H1 (cell line): ENCODE data around the gene GYPE. TPM values are rescaled to one million over a fixed set of nuclear protein-coding genes. Genes with fewer than 3 reads are reported as not detected.
"Not testable (repeated sequence)": the region's sequence is repeated elsewhere in the genome, so short reads cannot be mapped to it uniquely, and the experiment has no call there.

Experiments used
- CTCF ChIA-PET: fragments of 300-600 bp; sonication (Branson Sonifier 250); formaldehyde crosslinking; loops from one replicate; lab custom pipeline; 2021; ENCODE audit not compliant: partially characterized antibody; lab: Charles Lee
- POLR2A ChIA-PET: fragments of 300-600 bp; sonication (Branson Sonifier 250); formaldehyde crosslinking; loops from one replicate; lab custom pipeline; 2021; ENCODE audit warnings: inconsistent platforms; ENCODE audit not compliant: partially characterized antibody; lab: Charles Lee
- DNase-seq, 2 experiments: peaks; one replicate each; pipeline versions ENCODE4 v3.0.0 to v3.0.0-alpha.2; 2010 to 2022; ENCODE audit warnings: low spot score in 2 of 2, low read depth in 1 of 2, mixed read lengths in 1 of 2
- FAIRE-seq: peaks from 2 replicates; lab custom pipeline; 2011; peaks lifted over from hg19 to GRCh38; lab: Jason Lieb, UNC
- H2AFZ ChIP-seq: 2 replicates; pipeline ENCODE4 v1.8.1; 2012; ENCODE audit warnings: low read length, inconsistent platforms
- H2AK5ac ChIP-seq: 2 replicates; pipeline ENCODE4 v1.6.1; 2013; ENCODE audit warnings: low read depth, low read length
- H2BK120ac ChIP-seq: replicated peaks from 2 replicates; pipeline ENCODE3; 2013; ENCODE audit warnings: low read depth, low read length, inconsistent platforms
- H2BK12ac ChIP-seq: 2 replicates; pipeline ENCODE4 v1.6.1; 2013; ENCODE audit warnings: low read depth, low read length
- H2BK15ac ChIP-seq: 2 replicates; pipeline ENCODE4 v1.6.1; 2013; ENCODE audit warnings: low read length
- H2BK20ac ChIP-seq: 2 replicates; pipeline ENCODE4 v1.6.1; 2013; ENCODE audit warnings: low read length
- H2BK5ac ChIP-seq: 2 replicates; pipeline ENCODE4 v1.6.1; 2013; ENCODE audit warnings: low read depth, low read length
- H3K14ac ChIP-seq: 2 replicates; pipeline ENCODE4 v1.6.1; 2013; ENCODE audit warnings: inconsistent platforms; ENCODE audit not compliant: insufficient read length
- H3K18ac ChIP-seq: 2 replicates; pipeline ENCODE4 v1.6.1; 2013; ENCODE audit warnings: low read length; ENCODE audit errors: extremely low read depth
- H3K23ac ChIP-seq: 2 replicates; pipeline ENCODE4 v1.6.1; 2013; ENCODE audit warnings: inconsistent platforms; ENCODE audit not compliant: insufficient read length
- H3K23me2 ChIP-seq: 2 replicates; pipeline ENCODE4 v1.6.1; 2013; ENCODE audit warnings: low read depth, low read length
- H3K27ac ChIP-seq: 2 replicates; pipeline ENCODE4 v1.6.1; 2011; ENCODE audit warnings: low read depth, low read length, inconsistent platforms
- H3K27me3 ChIP-seq, 4 experiments: replicated peaks in 1 of 4; 1 replicate in 1 of 4; 2 replicates in 3 of 4; pipeline versions ENCODE4 v1.6.1 to v1.8.1; 2011 to 2013; ENCODE audit warnings: low read length in 3 of 4, mild to moderate bottlenecking in 3 of 4, inconsistent platforms in 2 of 4, mixed read lengths in 2 of 4, moderate library complexity in 1 of 4; ENCODE audit not compliant: control insufficient read depth in 3 of 4, insufficient read depth in 3 of 4; ENCODE audit errors: extremely low read depth in 1 of 4
- H3K36me3 ChIP-seq, 4 experiments: 2 replicates each; pipeline versions ENCODE4 v1.6.1 to v1.8.1; 2011 to 2013; ENCODE audit warnings: mild to moderate bottlenecking in 4 of 4, low read length in 3 of 4, moderate library complexity in 2 of 4, control low read depth in 1 of 4, inconsistent platforms in 1 of 4; ENCODE audit not compliant: insufficient read depth in 4 of 4, control insufficient read depth in 2 of 4
- H3K4ac ChIP-seq: replicated peaks from 2 replicates; pipeline ENCODE3; 2013; ENCODE audit warnings: low read length, low read depth, mixed read lengths, inconsistent platforms; ENCODE audit not compliant: insufficient read length
- H3K4me1 ChIP-seq, 4 experiments: replicated peaks in 1 of 4; 1 replicate in 1 of 4; 2 replicates in 3 of 4; pipeline versions ENCODE4 v1.6.1 to v1.8.1; 2011 to 2013; ENCODE audit warnings: low read length in 3 of 4, inconsistent platforms in 2 of 4, mixed read lengths in 1 of 4; ENCODE audit not compliant: insufficient read depth in 4 of 4, control insufficient read depth in 3 of 4
- H3K4me2 ChIP-seq, 2 experiments: 2 replicates each; pipeline versions ENCODE4 v1.6.1 to v1.8.1; 2011 to 2013; ENCODE audit warnings: low read depth in 2 of 2, low read length in 2 of 2, control low read depth in 1 of 2, inconsistent platforms in 1 of 2, mild to moderate bottlenecking in 1 of 2; ENCODE audit not compliant: insufficient read depth in 1 of 2
- H3K4me3 ChIP-seq, 4 experiments: fragments of 200-600, 300-600 bp in 1 of 4; sonication (generic), shearing (Covaris generic), sonication (Bioruptor Twin) in 1 of 4; 2 replicates each; pipeline versions ENCODE4 v1.5.1 to v1.8.1; 2011 to 2016; ENCODE audit warnings: low read length in 4 of 4, low read depth in 3 of 4, control low read depth in 2 of 4, inconsistent platforms in 2 of 4, mild to moderate bottlenecking in 2 of 4, mixed read lengths in 1 of 4, moderate library complexity in 1 of 4; ENCODE audit not compliant: insufficient read depth in 2 of 4; ENCODE audit errors: extremely low read depth in 1 of 4
- H3K56ac ChIP-seq: replicated peaks from 2 replicates; pipeline ENCODE3; 2013; ENCODE audit warnings: low read depth, mild to moderate bottlenecking, mixed read lengths, low read length, inconsistent platforms; ENCODE audit not compliant: insufficient read length
- H3K79me1 ChIP-seq: 2 replicates; pipeline ENCODE4 v1.6.1; 2013; ENCODE audit warnings: low read depth, low read length, control low read depth
- H3K79me2 ChIP-seq, 2 experiments: 2 replicates each; pipeline versions ENCODE4 v1.6.1 to v1.8.1; 2012 to 2013; ENCODE audit warnings: low read length in 2 of 2, mild to moderate bottlenecking in 2 of 2, inconsistent platforms in 1 of 2; ENCODE audit not compliant: insufficient read depth in 2 of 2, control insufficient read depth in 1 of 2
- H3K9ac ChIP-seq, 4 experiments: replicated peaks in 1 of 4; 1 replicate in 1 of 4; 2 replicates in 3 of 4; pipeline versions ENCODE4 v1.6.1 to v1.8.1; 2011 to 2013; ENCODE audit warnings: low read depth in 3 of 4, low read length in 3 of 4, control low read depth in 2 of 4, mild to moderate bottlenecking in 2 of 4, moderate library complexity in 2 of 4, inconsistent platforms in 1 of 4; ENCODE audit errors: extremely low read depth in 1 of 4
- H3K9me3 ChIP-seq, 2 experiments: 2 replicates each; pipeline versions ENCODE4 v1.6.1 to v1.8.1; 2012 to 2013; ENCODE audit warnings: mild to moderate bottlenecking in 2 of 2, moderate library complexity in 2 of 2, control low read depth in 1 of 2, inconsistent platforms in 1 of 2, low read depth in 1 of 2, low read length in 1 of 2, mixed read lengths in 1 of 2; ENCODE audit not compliant: insufficient read depth in 2 of 2
- H4K20me1 ChIP-seq, 2 experiments: replicated peaks in 1 of 2; 2 replicates each; pipeline versions ENCODE3 to v1.8.1; 2011 to 2013; ENCODE audit warnings: inconsistent platforms in 2 of 2, low read length in 2 of 2, mild to moderate bottlenecking in 1 of 2; ENCODE audit not compliant: insufficient read depth in 2 of 2, control insufficient read depth in 1 of 2
- H4K5ac ChIP-seq: 2 replicates; pipeline ENCODE4 v1.6.1; 2013; ENCODE audit warnings: low read length, low read depth, mixed read lengths, inconsistent platforms; ENCODE audit not compliant: insufficient read length
- H4K8ac ChIP-seq: 2 replicates; pipeline ENCODE4 v1.8.0; 2013; ENCODE audit warnings: mild to moderate bottlenecking, moderate library complexity, low read length, inconsistent platforms; ENCODE audit not compliant: insufficient read depth; ENCODE audit errors: extremely low read depth
- H4K91ac ChIP-seq: replicated peaks from 2 replicates; pipeline ENCODE3; 2013; ENCODE audit warnings: low read length, mixed read lengths, inconsistent platforms; ENCODE audit not compliant: insufficient read length
- WGBS, 2 experiments: shearing (Covaris generic) in 1 of 2; methylation state at CpG; one replicate each; pipeline versions ENCODE4 v1.1.6 to v1.1.7; 2013 to 2015; ENCODE audit warnings: low lambda C conversion rate in 2 of 2, mixed read lengths in 2 of 2, inconsistent platforms in 1 of 2, low coverage in 1 of 2, missing lambda C conversion rate in 1 of 2; ENCODE audit not compliant: insufficient replicate concordance in 2 of 2, insufficient coverage in 1 of 2, insufficient read length in 1 of 2; ENCODE audit errors: extremely low coverage in 1 of 2, missing lambda C conversion rate in 1 of 2; 5-methylcytosine and 5-hydroxymethylcytosine counted together
- polyA plus RNA-seq, 7 experiments: library from polyadenylated mRNA; depleted of rRNA in 3 of 7; stranded (reverse) in 5 of 7; unstranded in 2 of 7; fragments of >200 nt in 5 of 7; fragments of 200-250 nt in 2 of 7; gene quantifications; 1 replicate in 5 of 7; 2 replicates in 1 of 7; 4 replicates in 1 of 7; pipeline versions ENCODE4 v1.2.1 to v1.2.3, GENCODE V29; 2011 to 2013; ENCODE audit warnings: missing spikeins in 2 of 7, mixed read lengths in 2 of 7
- total RNA-seq: library from RNA; stranded (reverse); fragmentation: NEBNext Ultra II Directional; extraction: Animal tissue kit (Norgen Biotek cat#: 25700); gene quantifications from 2 replicates; pipeline ENCODE4 v1.2.1, GENCODE V29; 2021

GYPE gene
- total and polyA plus RNA-seq, 2 of the 8 experiments (the other 6 are each of a cell fraction or from before 2014, with no cell fraction given) = not detected

DNA sequence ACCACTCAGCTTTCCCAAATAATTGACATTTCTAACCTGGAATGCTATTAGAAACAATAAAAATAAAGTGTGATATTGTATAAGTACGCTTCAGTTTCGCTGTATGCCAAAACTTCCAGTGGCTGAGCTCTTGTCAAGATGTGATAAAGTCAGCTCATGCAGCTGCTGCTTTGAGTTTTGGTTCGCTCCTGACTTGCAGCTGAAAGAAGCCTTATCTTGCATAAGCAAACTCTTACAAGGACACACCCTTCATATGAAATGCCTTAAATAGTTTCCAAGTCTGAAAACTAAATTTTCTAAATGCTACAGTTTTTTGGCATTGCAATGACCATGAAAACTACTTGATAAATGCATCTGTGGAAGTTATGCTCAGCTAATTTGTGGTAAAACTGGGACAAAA lies 17.2 kb downstream of the GYPE start:
- H4K20me1 ChIP-seq, H3K4me1 ChIP-seq, POLR2A ChIA-PET, CTCF ChIA-PET, H2AK5ac ChIP-seq, H3K79me1 ChIP-seq, H3K4me3 ChIP-seq, H3K14ac ChIP-seq, H3K56ac ChIP-seq, H2BK15ac ChIP-seq, H3K79me2 ChIP-seq, H3K36me3 ChIP-seq, H3K27me3 ChIP-seq, H3K18ac ChIP-seq, FAIRE-seq, H3K4ac ChIP-seq, DNase-seq, H2AFZ ChIP-seq, H3K23me2 ChIP-seq, H2BK5ac ChIP-seq, H4K5ac ChIP-seq, H4K8ac ChIP-seq, H4K91ac ChIP-seq, H3K9me3 ChIP-seq, H3K23ac ChIP-seq, H3K27ac ChIP-seq, H3K4me2 ChIP-seq, H2BK20ac ChIP-seq, H2BK12ac ChIP-seq, H2BK120ac ChIP-seq, H3K9ac ChIP-seq: not testable (repeated sequence)
- WGBS, 2 experiments = no CpG with 5 or more reads among the region's 3 CpGs

DNA sequence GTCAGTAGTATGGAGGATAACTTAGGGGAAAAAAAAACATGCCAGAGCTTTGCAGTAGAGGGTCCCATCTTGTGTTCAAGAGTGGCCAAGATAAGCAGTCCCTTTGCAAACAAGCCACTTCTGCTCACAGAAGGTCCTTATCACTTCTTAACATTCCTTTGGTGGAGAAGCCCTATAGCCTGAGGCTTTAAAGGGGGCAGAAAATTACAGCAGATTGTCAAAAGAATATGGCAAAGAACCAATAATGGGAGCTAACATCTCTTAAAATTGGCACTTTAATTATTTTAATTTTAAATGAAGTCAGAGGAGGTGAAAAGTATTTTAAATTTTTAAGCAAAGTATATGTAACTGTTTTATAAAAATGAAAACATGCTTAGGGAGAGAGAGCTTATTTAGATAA lies 20.4 kb downstream of the GYPE start:
- H3K4me2 ChIP-seq, H4K5ac ChIP-seq, H3K79me2 ChIP-seq, H3K79me1 ChIP-seq, CTCF ChIA-PET, H4K91ac ChIP-seq, H2AFZ ChIP-seq, H3K23me2 ChIP-seq, POLR2A ChIA-PET, H2BK12ac ChIP-seq, H3K9me3 ChIP-seq, H3K9ac ChIP-seq, H2BK20ac ChIP-seq, H4K20me1 ChIP-seq, H3K4ac ChIP-seq, H4K8ac ChIP-seq, H2BK5ac ChIP-seq, H3K27me3 ChIP-seq, H3K14ac ChIP-seq, FAIRE-seq, H3K56ac ChIP-seq, H2BK120ac ChIP-seq, H3K23ac ChIP-seq, H3K4me1 ChIP-seq, H2AK5ac ChIP-seq, H3K27ac ChIP-seq, H2BK15ac ChIP-seq, H3K36me3 ChIP-seq, H3K18ac ChIP-seq, H3K4me3 ChIP-seq, DNase-seq: not testable (repeated sequence)
